CD4-positive, alpha-beta T cell treated with Interferon gamma for 1 hour (primary cell): ENCODE results near the gene TCEA3.
A peak's percentile ranks its signal among the peaks of the same experiment; 100 is the strongest.

ENCODE experiments used
- DNase-seq: peaks from one replicate; pipeline ENCODE4 v3.0.0-alpha.2; 2020

TCEA3 gene

GRCh38 chr1:23424293-23425192 is at the start of gene TCEA3:
Gene TCEA3, minus strand, starts transcription at chr1:23424748. Its CDS starts 115 bp downstream, at chr1:23424633.
- peak; percentile 19 for DNase-seq

GRCh38 chr1:23473037-23473800 is 48.7 kb upstream of the TCEA3 start:
- no peak for DNase-seq

GRCh38 chr1:23472351-23473036 is 47.9 kb upstream of the TCEA3 start:
- no peak for DNase-seq

GRCh38 chr1:23471473-23472075 is 47.0 kb upstream of the TCEA3 start:
- no peak for DNase-seq

- DNase-seq: no peak
Measured at GRCh38 chr1:23470282-23471070, 45.9 kb upstream of the TCEA3 start.

GRCh38 chr1:23469372-23469982 is 44.9 kb upstream of the TCEA3 start:
- no peak for DNase-seq

GRCh38 chr1:23466423-23466989 is 42.0 kb upstream of the TCEA3 start:
- DNase-seq: no peak

GRCh38 chr1:23463286-23463685 is 38.7 kb upstream of the TCEA3 start:
- DNase-seq: no peak

- no peak for DNase-seq
Measured at GRCh38 chr1:23462766-23463165, 38.2 kb upstream of the TCEA3 start.

- no peak for DNase-seq
Measured at GRCh38 chr1:23461050-23461449, 36.5 kb upstream of the TCEA3 start.

- no peak for DNase-seq
Measured at GRCh38 chr1:23460519-23460918, 36.0 kb upstream of the TCEA3 start.

GRCh38 chr1:23459338-23459757 is 34.8 kb upstream of the TCEA3 start:
- no peak for DNase-seq

- DNase-seq: no peak
Measured at GRCh38 chr1:23456226-23456625, 31.7 kb upstream of the TCEA3 start.

GRCh38 chr1:23453455-23454000 is 29.0 kb upstream of the TCEA3 start:
- no peak for DNase-seq

GRCh38 chr1:23452011-23452411 is 27.5 kb upstream of the TCEA3 start:
- peak; percentile 11 for DNase-seq

- no peak for DNase-seq
Measured at GRCh38 chr1:23451441-23451840, 26.9 kb upstream of the TCEA3 start.

- no peak for DNase-seq
Measured at GRCh38 chr1:23450894-23451293, 26.3 kb upstream of the TCEA3 start.

GRCh38 chr1:23449958-23450357 is 25.4 kb upstream of the TCEA3 start:
- no peak for DNase-seq

GRCh38 chr1:23449306-23449705 is 24.8 kb upstream of the TCEA3 start:
- no peak for DNase-seq

- no peak for DNase-seq
Measured at GRCh38 chr1:23448846-23449245, 24.3 kb upstream of the TCEA3 start.
